GM12872 (cell line): ENCODE measurements around the gene FCRLA.
"Not testable (repeated sequence)": the region's sequence is repeated elsewhere in the genome, so short reads cannot be mapped to it uniquely, and the experiment has no call there.

Source experiments
- CTCF ChIP-seq: IDR thresholded peaks from 3 replicates; pipeline ENCODE4 v1.5.1; 2011; ENCODE audit warnings: low read depth, mild to moderate bottlenecking, low read length, moderate library complexity; ENCODE audit not compliant: insufficient read depth

FCRLA gene

DNA sequence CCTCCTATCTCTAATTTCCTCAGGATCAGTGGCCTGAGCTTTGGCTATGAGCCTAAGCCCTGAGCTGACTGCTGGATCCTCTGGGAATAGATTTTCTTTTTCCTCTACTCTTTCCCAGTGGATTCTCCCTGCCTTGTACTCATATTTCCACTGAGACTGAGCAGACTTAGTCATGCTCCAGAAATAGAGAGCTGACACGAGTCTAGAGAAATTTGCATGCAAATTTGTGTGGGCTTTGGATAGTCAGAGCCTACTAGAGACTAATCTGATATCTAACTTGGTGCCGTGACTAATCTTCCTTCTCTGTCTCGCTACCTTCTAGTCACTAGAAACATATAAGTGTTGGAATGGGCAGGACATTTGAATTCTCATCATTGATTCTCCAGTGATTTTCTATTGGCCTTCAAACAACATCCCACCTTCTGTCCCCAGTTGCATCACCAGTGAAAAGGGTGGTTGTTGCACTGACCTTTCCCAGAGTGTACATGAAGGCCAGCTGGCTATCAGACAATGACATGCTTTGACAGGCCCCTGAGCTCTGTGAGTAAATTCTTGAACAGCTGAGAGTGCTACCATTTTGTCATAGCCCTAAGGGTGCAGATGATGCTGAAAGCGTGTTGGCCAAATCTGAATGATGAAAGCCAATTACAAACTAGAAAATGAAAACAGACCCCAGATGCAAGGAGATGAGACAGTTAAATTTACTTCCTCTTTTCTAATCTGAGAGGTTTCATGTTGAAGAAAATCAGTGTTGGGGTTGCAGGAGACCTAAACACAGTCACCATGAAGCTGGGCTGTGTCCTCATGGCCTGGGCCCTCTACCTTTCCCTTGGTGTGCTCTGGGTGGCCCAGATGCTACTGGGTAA is at the start of gene FCRLA:
Gene FCRLA, plus strand, starts transcription at position 748 of the 866 bp plus-strand sequence. Its CDS starts 36 bp downstream, at position 784.
- no peak for TF ChIP-seq CTCF

DNA sequence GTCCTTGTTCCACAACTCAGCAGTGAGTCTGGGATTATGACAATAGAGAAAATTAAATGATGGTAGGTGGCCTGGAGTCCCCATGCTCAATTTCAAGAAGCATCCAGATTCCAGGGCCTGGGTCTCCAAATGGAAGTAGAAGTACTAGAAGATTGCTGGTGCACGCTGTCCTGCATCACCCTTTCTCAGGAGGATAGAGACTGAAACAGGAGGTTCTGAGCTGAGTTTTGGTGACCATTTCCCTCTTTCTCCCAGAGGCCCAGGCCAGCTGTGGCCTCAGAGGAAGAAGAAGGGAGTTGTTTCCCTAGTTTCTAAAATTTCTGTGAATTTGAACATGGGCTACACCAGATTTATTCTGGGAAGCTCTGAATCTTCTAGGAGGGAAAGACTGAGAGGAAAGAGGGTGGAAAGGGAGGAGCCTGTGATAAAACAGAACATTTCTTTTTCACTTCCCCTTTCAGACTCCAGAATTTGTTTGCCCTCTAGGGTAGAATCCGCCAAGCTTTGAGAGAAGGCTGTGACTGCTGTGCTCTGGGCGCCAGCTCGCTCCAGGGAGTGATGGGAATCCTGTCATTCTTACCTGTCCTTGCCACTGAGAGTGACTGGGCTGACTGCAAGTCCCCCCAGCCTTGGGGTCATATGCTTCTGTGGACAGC is 44.2 kb upstream of the FCRLA start, which contains the start of gene FCGR2B:
Gene FCGR2B, plus strand, starts transcription at position 460 of the 656 bp plus-strand sequence. Its CDS starts 99 bp downstream, at position 559.
- TF ChIP-seq CTCF: not testable (repeated sequence)

DNA sequence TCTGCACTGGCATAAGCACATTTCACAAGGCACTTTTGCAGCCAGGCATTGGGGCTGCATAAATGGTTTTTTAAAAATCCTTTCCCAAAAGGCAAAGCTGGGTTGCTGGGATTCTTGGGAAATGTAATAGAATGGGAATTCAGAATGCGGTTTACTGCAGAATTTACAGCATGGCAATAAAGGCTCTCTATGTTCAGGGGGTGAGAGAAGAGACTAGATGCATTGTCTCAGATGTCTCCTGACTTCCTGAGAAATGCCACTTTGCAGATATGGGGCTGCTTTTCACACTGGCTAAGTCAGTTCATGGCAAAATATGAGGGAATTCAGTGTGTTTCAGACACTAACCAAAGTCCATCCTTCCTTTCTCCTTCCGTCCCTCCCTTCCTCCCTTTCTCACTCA is 30.6 kb upstream of the FCRLA start:
- TF ChIP-seq CTCF: no peak

- TF ChIP-seq CTCF: no peak
Observed at GRCh38 chr1:161676958-161677689, 29.9 kb upstream of the FCRLA start.

DNA sequence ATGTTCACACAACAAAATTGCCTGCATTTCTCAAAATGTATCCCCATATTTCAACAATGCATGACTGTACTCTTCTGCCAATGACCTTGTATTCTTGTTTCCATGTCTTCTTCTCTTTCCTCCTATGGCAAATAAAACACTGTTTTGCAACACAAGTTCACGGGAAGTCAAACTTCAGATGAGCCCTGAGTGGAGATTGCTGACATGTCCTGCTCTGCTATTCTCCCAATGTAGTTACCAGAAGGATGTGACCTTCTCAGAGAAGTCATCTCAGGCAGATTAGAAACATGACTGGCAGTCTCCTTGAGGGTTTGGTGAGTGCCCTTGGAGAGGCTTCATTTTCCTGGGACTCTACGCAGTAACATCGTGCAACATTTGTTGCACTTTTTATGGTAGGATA is 28.5 kb upstream of the FCRLA start:
- no peak for TF ChIP-seq CTCF

GRCh38 chr1:161681879-161682278 is 25.1 kb upstream of the FCRLA start:
- no peak for TF ChIP-seq CTCF

GRCh38 chr1:161688946-161689345 is 18.1 kb upstream of the FCRLA start:
- TF ChIP-seq CTCF: no peak
